ENCODE results near the gene AVEN. TPM values are rescaled to one million over a fixed set of nuclear protein-coding genes. Genes with fewer than 3 reads are reported as not detected.
A peak's percentile ranks its signal among the peaks of the same experiment; 100 is the strongest.

AVEN gene
- polyA plus RNA-seq, 1 donor (not counting 4 experiments of a cell fraction or from before 2014, with no cell fraction given) = 16.6 TPM

GRCh38 chr15:34084086-34084485 is 45.1 kb upstream of the AVEN start:
- Histone ChIP-seq H3K79me2 (ENCODE audit: control insufficient read depth, insufficient read depth, low read length) (no peaks in the 10 kb centered on the region), H3K27me3 (ENCODE audit: control insufficient read depth, extremely low read depth, insufficient read depth, low read length) (no peaks in the 10 kb centered on the region), H3K27ac (ENCODE audit: control insufficient read depth, insufficient read depth, low read length) (no peak overlapping the region), H4K20me1 (ENCODE audit: control insufficient read depth, extremely low read depth, insufficient read depth, low read length) (no peaks in the 10 kb centered on the region), H3K9ac (ENCODE audit: control insufficient read depth, extremely low read depth, insufficient read depth, low read length) (no peak overlapping the region), H3K9me3 (ENCODE audit: control insufficient read depth, low read depth, low read length) (no peaks in the 10 kb centered on the region), H3K4me3 (ENCODE audit: control insufficient read depth in 2 of 3, extremely low read depth in 1 of 3, insufficient read depth in 2 of 3, low read depth in 1 of 3, low read length in 3 of 3) (no peak overlapping the region), H3K36me3 (ENCODE audit: control insufficient read depth in 2 of 2, extremely low read depth in 1 of 2, insufficient read depth in 2 of 2, low read length in 2 of 2) (peaks cover 0 to 13% of the 10 kb centered on the region in 2 experiments), H2AFZ (ENCODE audit: control insufficient read depth, low read length) (peak overlapping the region; percentile 28), H3K4me2 (ENCODE audit: control insufficient read depth, extremely low read depth, insufficient read depth, low read depth, low read length) (no peak overlapping the region), H3K9me1 (ENCODE audit: control insufficient read depth, extremely low read depth, insufficient read depth, low read length) (no peaks in the 10 kb centered on the region), H3K4me1 (ENCODE audit: control insufficient read depth, extremely low read depth, insufficient read depth, low read length) (no peaks in the 10 kb centered on the region)
- TF ChIP-seq EZH2 (IDR thresholded peaks at IDR 0.05; ENCODE audit: low read length) (no peak), CTCF (optimal IDR thresholded peaks at IDR 0.05 in 1 of 3, IDR thresholded peaks at IDR 0.05 in 1 of 3, conservative IDR thresholded peaks at IDR 0.05 in 1 of 3; ENCODE audit: extremely low read depth in 1 of 3, insufficient read depth in 2 of 3, low read length in 3 of 3) (peak in 1 of 3 experiments; percentile 63)
- no peak for DNase-seq (ENCODE audit: low read depth, low spot score)
- dilution Hi-C loops (cut with MboI; ENCODE audit: extremely low pct_ligation_motif_present, low sequenced_read_pairs) = no loop called here
- peak; percentile 70 for FAIRE-seq

DNA sequence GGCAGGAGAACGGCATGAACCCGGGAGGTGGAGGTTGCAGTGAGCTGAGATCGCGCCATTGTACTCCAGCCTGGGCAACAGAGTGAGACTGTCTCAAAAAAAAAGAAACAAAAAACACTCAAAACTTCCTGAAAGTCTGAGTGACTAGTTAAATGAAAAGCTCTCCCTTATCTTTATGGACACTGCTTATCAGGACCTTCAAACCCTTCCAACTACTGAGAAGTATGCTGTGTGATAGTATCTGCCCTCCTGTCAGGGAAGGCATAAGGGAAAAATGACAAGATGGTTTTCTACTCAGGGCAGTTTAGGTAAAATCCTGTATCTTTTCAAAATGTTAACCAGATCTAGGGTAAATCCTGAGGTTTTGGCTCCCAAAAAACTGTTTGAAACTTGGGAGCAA is 40.9 kb upstream of the AVEN start:
- no peak for FAIRE-seq
- peaks cover 13% of the 10 kb centered on the region for H3K4me1 ChIP-seq (ENCODE audit: control insufficient read depth, extremely low read depth, insufficient read depth, low read length)

More for the DNA sequence above, 40.9 kb upstream of the AVEN start:
- no peaks in the 10 kb centered on the region for H3K27me3 ChIP-seq (ENCODE audit: control insufficient read depth, extremely low read depth, insufficient read depth, low read length)
- H4K20me1 ChIP-seq (ENCODE audit: control insufficient read depth, extremely low read depth, insufficient read depth, low read length) = no peaks in the 10 kb centered on the region
- no peaks in the 10 kb centered on the region for H3K9me1 ChIP-seq (ENCODE audit: control insufficient read depth, extremely low read depth, insufficient read depth, low read length)
- no peak overlapping the region for H2AFZ ChIP-seq (ENCODE audit: control insufficient read depth, low read length)
- no peaks in the 10 kb centered on the region for H3K79me2 ChIP-seq (ENCODE audit: control insufficient read depth, insufficient read depth, low read length)
- no peak for DNase-seq (ENCODE audit: low read depth, low spot score)
- no peak overlapping the region for H3K27ac ChIP-seq (ENCODE audit: control insufficient read depth, insufficient read depth, low read length)
- H3K9me3 ChIP-seq (ENCODE audit: control insufficient read depth, low read depth, low read length) = no peaks in the 10 kb centered on the region
- H3K36me3 ChIP-seq (ENCODE audit: control insufficient read depth in 2 of 2, extremely low read depth in 1 of 2, insufficient read depth in 2 of 2, low read length in 2 of 2) = no peaks in the 10 kb centered on the region
- H3K9ac ChIP-seq (ENCODE audit: control insufficient read depth, extremely low read depth, insufficient read depth, low read length) = no peak overlapping the region
- TF ChIP-seq CTCF (optimal IDR thresholded peaks at IDR 0.05 in 1 of 3, IDR thresholded peaks at IDR 0.05 in 1 of 3, conservative IDR thresholded peaks at IDR 0.05 in 1 of 3; ENCODE audit: extremely low read depth in 1 of 3, insufficient read depth in 2 of 3, low read length in 3 of 3) = no peak
- no peak for TF ChIP-seq EZH2 (IDR thresholded peaks at IDR 0.05; ENCODE audit: low read length)
- dilution Hi-C loops (cut with MboI; ENCODE audit: extremely low pct_ligation_motif_present, low sequenced_read_pairs) = no loop called here
- no peak overlapping the region for H3K4me3 ChIP-seq (ENCODE audit: control insufficient read depth in 2 of 3, extremely low read depth in 1 of 3, insufficient read depth in 2 of 3, low read depth in 1 of 3, low read length in 3 of 3)
- H3K4me2 ChIP-seq (ENCODE audit: control insufficient read depth, extremely low read depth, insufficient read depth, low read depth, low read length) = no peak overlapping the region
